Trophoblast cell (in vitro differentiated cells and primary cell): ENCODE results near the gene L3MBTL4. TPM values are rescaled to one million over a fixed set of nuclear protein-coding genes. Genes with fewer than 3 reads are reported as not detected.

Source experiments
- DNase-seq, 2 donors: peaks; one replicate each; pipeline ENCODE4 v3.0.0-alpha.2; 2016
- H2AFZ ChIP-seq: 2 replicates; pipeline ENCODE4 v1.6.1; 2013; ENCODE audit warnings: low read length, moderate library complexity, mild to moderate bottlenecking; ENCODE audit not compliant: insufficient read depth, poor library complexity
- H2AK5ac ChIP-seq: 2 replicates; pipeline ENCODE4 v1.6.1; 2013; ENCODE audit warnings: mild to moderate bottlenecking, low read length
- H2BK120ac ChIP-seq: 2 replicates; pipeline ENCODE4 v1.6.1; 2013; ENCODE audit warnings: low read length, mild to moderate bottlenecking, moderate library complexity; ENCODE audit not compliant: insufficient read depth, poor library complexity
- H2BK12ac ChIP-seq: 2 replicates; pipeline ENCODE4 v1.6.1; 2013; ENCODE audit warnings: mild to moderate bottlenecking, low read length, moderate library complexity
- H2BK5ac ChIP-seq: 2 replicates; pipeline ENCODE4 v1.6.1; 2013; ENCODE audit warnings: low read length, low read depth, moderate library complexity, mild to moderate bottlenecking; ENCODE audit not compliant: poor library complexity
- H3K14ac ChIP-seq: 2 replicates; pipeline ENCODE4 v1.6.1; 2013; ENCODE audit warnings: mild to moderate bottlenecking, low read length
- H3K18ac ChIP-seq: 2 replicates; pipeline ENCODE4 v1.6.1; 2013; ENCODE audit warnings: mild to moderate bottlenecking, low read length
- H3K23ac ChIP-seq: 2 replicates; pipeline ENCODE4 v1.6.1; 2013; ENCODE audit warnings: low read length
- H3K27ac ChIP-seq: 2 replicates; pipeline ENCODE4 v1.5.1; 2013; ENCODE audit warnings: low read depth, mild to moderate bottlenecking, inconsistent platforms, low read length, moderate library complexity
- H3K27me3 ChIP-seq: 2 replicates; pipeline ENCODE4 v1.6.1; 2013; ENCODE audit warnings: inconsistent platforms, mild to moderate bottlenecking, low read length, moderate library complexity; ENCODE audit not compliant: insufficient read depth
- H3K36me3 ChIP-seq, 2 experiments: 1 replicate in 1 of 2; 2 replicates in 1 of 2; pipeline ENCODE4 v1.6.1; 2013; ENCODE audit warnings: low read length in 2 of 2, mild to moderate bottlenecking in 2 of 2, moderate library complexity in 1 of 2; ENCODE audit not compliant: insufficient read depth in 2 of 2, control insufficient read depth in 1 of 2
- H3K4ac ChIP-seq: 2 replicates; pipeline ENCODE4 v1.6.1; 2013; ENCODE audit warnings: low read depth, mild to moderate bottlenecking, low read length, moderate library complexity
- H3K4me1 ChIP-seq, 2 experiments: 1 replicate in 1 of 2; 2 replicates in 1 of 2; pipeline ENCODE4 v1.6.1; 2013; ENCODE audit warnings: low read length in 2 of 2, mild to moderate bottlenecking in 2 of 2, moderate library complexity in 1 of 2; ENCODE audit not compliant: insufficient read depth in 2 of 2, control insufficient read depth in 1 of 2
- H3K4me2 ChIP-seq: 2 replicates; pipeline ENCODE4 v1.6.1; 2013; ENCODE audit warnings: inconsistent platforms, mild to moderate bottlenecking, low read length, moderate library complexity
- H3K4me3 ChIP-seq: 2 replicates; pipeline ENCODE4 v1.5.1; 2013; ENCODE audit warnings: mild to moderate bottlenecking, low read depth, low read length, inconsistent platforms
- H3K79me1 ChIP-seq: one replicate; pipeline ENCODE4 v1.6.1; 2013; ENCODE audit warnings: low read length
- H3K79me2 ChIP-seq: 2 replicates; pipeline ENCODE4 v1.6.1; 2013; ENCODE audit warnings: low read length, mild to moderate bottlenecking; ENCODE audit not compliant: control insufficient read depth, insufficient read depth, poor library complexity
- H3K9ac ChIP-seq: 2 replicates; pipeline ENCODE4 v1.6.1; 2013; ENCODE audit warnings: mild to moderate bottlenecking, low read length
- H3K9me3 ChIP-seq: 2 replicates; pipeline ENCODE4 v1.6.1; 2013; ENCODE audit warnings: low read depth, mild to moderate bottlenecking, control low read depth, inconsistent platforms, low read length; ENCODE audit not compliant: insufficient read depth
- H4K12ac ChIP-seq: 2 replicates; pipeline ENCODE4 v1.6.1; 2013; ENCODE audit warnings: low read depth, mild to moderate bottlenecking, low read length, moderate library complexity
- H4K8ac ChIP-seq: 2 replicates; pipeline ENCODE4 v1.6.1; 2013; ENCODE audit warnings: low read depth, mild to moderate bottlenecking, low read length, moderate library complexity
- H4K91ac ChIP-seq: one replicate; pipeline ENCODE4 v1.6.1; 2013; ENCODE audit warnings: low read depth, mild to moderate bottlenecking, low read length, moderate library complexity
- WGBS: extraction: QIAGEN DNeasy Blood & Tissue Kit; methylation state at CpG from one replicate; pipeline ENCODE4 v1.1.7; 2013; ENCODE audit warnings: missing lambda C conversion rate; ENCODE audit not compliant: insufficient read length, insufficient coverage; ENCODE audit errors: extremely low coverage; 5-methylcytosine and 5-hydroxymethylcytosine counted together
- polyA plus RNA-seq: library from polyadenylated mRNA; stranded (reverse); fragments of 200-250 nt; gene quantifications from 2 replicates; pipeline ENCODE4 v1.2.3, GENCODE V29; 2013

The L3MBTL4 gene
- 0.15 and 0.19 TPM in 2 replicates for polyA plus RNA-seq

- Histone ChIP-seq H3K4me3 (peak within 1 kb of the TSS; percentile 82), H3K18ac (peak within 1 kb of the TSS; percentile 81)
- WGBS, result no CpG with 5 or more reads among the region's 67 CpGs
Measured at GRCh38 chr18:6414723-6415417, at the start of gene L3MBTL4. TSS of gene L3MBTL4 (minus strand) at chr18:6414911. CDS start at chr18:6311625, 103,286 bp downstream.

GRCh38 chr18:6452194-6452593, 37.5 kb upstream of the L3MBTL4 start:
- Histone ChIP-seq H2BK12ac (no peak overlapping the region), H3K27me3 (no peaks in the 10 kb centered on the region), H2AK5ac (no peak overlapping the region), H4K91ac (no peak overlapping the region), H3K79me1 (no peaks in the 10 kb centered on the region), H3K4me3 (no peak overlapping the region), H3K9ac (no peak overlapping the region), H4K12ac (no peak overlapping the region), H4K8ac (no peak overlapping the region), H3K18ac (no peak overlapping the region), H3K4me2 (no peak overlapping the region), H3K14ac (no peak overlapping the region), H3K4me1 (peaks cover 0 to 2% of the 10 kb centered on the region in 2 experiments), H2AFZ (no peak overlapping the region), H3K4ac (no peak overlapping the region), H3K79me2 (no peaks in the 10 kb centered on the region), H2BK120ac (no peak overlapping the region), H3K9me3 (no peaks in the 10 kb centered on the region), H3K27ac (no peak overlapping the region), H2BK5ac (no peak overlapping the region), H3K23ac (no peak overlapping the region), H3K36me3 (no peaks in the 10 kb centered on the region)
- no peak for DNase-seq

More at GRCh38 chr18:6414723-6415417, at the start of gene L3MBTL4:
- Histone ChIP-seq H3K9ac (peak within 1 kb of the TSS; percentile 28), H3K79me1 (no peaks in the 10 kb centered on the region), H3K4ac (peak within 1 kb of the TSS; percentile 50), H4K8ac (peak within 1 kb of the TSS; percentile 70), H4K12ac (peak within 1 kb of the TSS; percentile 50), H3K36me3 (no peaks in the 10 kb centered on the region), H3K23ac (no peak within 1 kb of the TSS), H3K4me1 (peaks cover 10 to 11% of the 10 kb centered on the region in 2 experiments), H2BK120ac (peak within 1 kb of the TSS; percentile 62), H3K4me2 (peak within 1 kb of the TSS; percentile 100), H3K14ac (peak within 1 kb of the TSS; percentile 60), H2BK5ac (no peak within 1 kb of the TSS), H4K91ac (peak within 1 kb of the TSS; percentile 28), H3K27ac (no peak within 1 kb of the TSS), H3K79me2 (peaks cover 3% of the 10 kb centered on the region), H2AK5ac (no peak within 1 kb of the TSS), H2AFZ (peak within 1 kb of the TSS; percentile 70), H3K27me3 (peaks cover 20% of the 10 kb centered on the region), H3K9me3 (peaks cover 3% of the 10 kb centered on the region), H2BK12ac (peak within 1 kb of the TSS; percentile 75)
- peak; percentile 13 to 31 for DNase-seq

- no CpG with 5 or more reads among the region's 5 CpGs for WGBS
- H2BK12ac ChIP-seq, result no peak overlapping the region
Measured at GRCh38 chr18:6449213-6449612, 34.5 kb upstream of the L3MBTL4 start.

DNA sequence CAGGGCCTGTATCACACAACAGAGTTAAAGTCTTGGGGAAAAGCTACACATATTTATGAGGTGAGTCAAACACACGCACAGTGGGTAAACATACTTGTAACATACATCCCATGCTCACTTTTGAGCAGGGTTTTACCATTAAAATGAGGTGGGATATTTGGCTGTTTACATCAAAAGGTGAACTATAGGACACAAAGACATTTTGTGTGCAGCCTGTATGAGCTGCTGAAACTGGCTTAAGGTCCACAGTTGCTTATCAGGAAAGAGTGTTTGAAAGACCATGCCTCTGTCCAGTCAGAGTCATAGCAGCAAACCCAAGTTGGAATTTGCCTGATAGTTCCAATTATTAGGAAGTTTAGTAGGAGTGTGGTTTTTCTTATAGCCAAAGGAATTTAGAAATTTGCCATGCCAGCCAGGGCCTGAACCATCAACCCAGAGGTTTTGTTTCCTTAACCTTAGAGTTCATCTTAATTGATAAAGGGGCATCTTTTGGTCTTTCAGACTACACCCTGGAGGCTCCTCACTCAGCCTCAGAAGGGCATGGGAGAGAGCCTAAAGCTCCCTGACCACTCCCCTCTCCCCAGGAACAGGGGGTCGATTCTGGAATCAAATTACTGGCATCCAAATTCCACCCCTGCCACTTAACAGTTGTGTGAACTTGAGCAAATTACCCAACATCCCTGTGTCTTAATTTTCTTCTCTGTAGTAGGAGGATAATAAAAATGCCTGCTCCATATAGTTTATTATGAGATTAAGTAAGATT, 29.9 kb upstream of the L3MBTL4 start:
- no peaks in the 10 kb centered on the region for H3K79me2 ChIP-seq

More at GRCh38 chr18:6449213-6449612, 34.5 kb upstream of the L3MBTL4 start:
- no peak for DNase-seq
- H3K4me3 ChIP-seq, result no peak overlapping the region
- H3K4ac ChIP-seq, result no peak overlapping the region
- no peaks in the 10 kb centered on the region for H3K9me3 ChIP-seq
- no peak overlapping the region for H2BK120ac ChIP-seq
- no peak overlapping the region for H3K23ac ChIP-seq
- H3K27me3 ChIP-seq, result no peaks in the 10 kb centered on the region
- H3K9ac ChIP-seq, result no peak overlapping the region
- no peak overlapping the region for H3K4me2 ChIP-seq
- no peak overlapping the region for H3K27ac ChIP-seq
- H3K14ac ChIP-seq, result no peak overlapping the region
- peaks cover 0 to under 1% of the 10 kb centered on the region in 2 experiments for H3K4me1 ChIP-seq
- H4K91ac ChIP-seq, result no peak overlapping the region
- H3K36me3 ChIP-seq, result no peaks in the 10 kb centered on the region
- no peak overlapping the region for H3K18ac ChIP-seq
- H3K79me2 ChIP-seq, result no peaks in the 10 kb centered on the region
- H4K12ac ChIP-seq, result no peak overlapping the region
- no peak overlapping the region for H4K8ac ChIP-seq
- H2AFZ ChIP-seq, result no peak overlapping the region
- H2AK5ac ChIP-seq, result no peak overlapping the region
- no peak overlapping the region for H2BK5ac ChIP-seq
- no peaks in the 10 kb centered on the region for H3K79me1 ChIP-seq

More for the DNA sequence above, 29.9 kb upstream of the L3MBTL4 start:
- H2BK120ac ChIP-seq, result no peak overlapping the region
- no peaks in the 10 kb centered on the region for H3K36me3 ChIP-seq
- no peak overlapping the region for H3K4ac ChIP-seq
- no peaks in the 10 kb centered on the region for H3K79me1 ChIP-seq
- H3K4me2 ChIP-seq, result no peak overlapping the region
- H3K14ac ChIP-seq, result no peak overlapping the region
- H3K4me1 ChIP-seq, result peaks cover 4 to 5% of the 10 kb centered on the region in 2 experiments
- H4K8ac ChIP-seq, result no peak overlapping the region
- no peak overlapping the region for H2AFZ ChIP-seq
- H4K12ac ChIP-seq, result no peak overlapping the region
- H3K27me3 ChIP-seq, result no peaks in the 10 kb centered on the region
- no peak overlapping the region for H3K18ac ChIP-seq
- H3K23ac ChIP-seq, result no peak overlapping the region
- no peak overlapping the region for H2AK5ac ChIP-seq
- H2BK5ac ChIP-seq, result no peak overlapping the region
- no CpG with 5 or more reads among the region's 2 CpGs for WGBS
- no peak for DNase-seq
- H3K4me3 ChIP-seq, result no peak overlapping the region
- no peak overlapping the region for H3K27ac ChIP-seq
- no peak overlapping the region for H4K91ac ChIP-seq
- no peak overlapping the region for H2BK12ac ChIP-seq
- H3K9ac ChIP-seq, result no peak overlapping the region
- no peaks in the 10 kb centered on the region for H3K9me3 ChIP-seq
